OCI-LY1 (cell line): ENCODE measurements around the gene ZNF575.

Experiments used
- CTCF ChIP-seq: fragments of 200-600 bp; sonication (generic), shearing (Covaris generic); IDR thresholded peaks from 2 replicates; pipeline ENCODE4 v1.5.1; 2017; ENCODE audit warnings: mild to moderate bottlenecking, antibody characterized with exemption, low read length, moderate library complexity, mixed read lengths
- EZH2 ChIP-seq: fragments of 200-600 bp; sonication (generic), shearing (Covaris generic); IDR thresholded peaks from 2 replicates; pipeline ENCODE4 v1.8.0; 2017; ENCODE audit warnings: borderline replicate concordance, mixed run types, mild to moderate bottlenecking, antibody characterized with exemption, low read length, moderate library complexity, mixed read lengths

- no peak for TF ChIP-seq CTCF
- TF ChIP-seq EZH2, result no peak
These were observed 46.6 kb upstream of the ZNF575 start for GRCh38 chr19:43486412-43486811.
